H9 (cell line): Measurements from ENCODE around the gene OR52H1. TPM values are rescaled to one million over a fixed set of nuclear protein-coding genes. Genes with fewer than 3 reads are reported as not detected.
"Not testable (repeated sequence)": the region's sequence is repeated elsewhere in the genome, so short reads cannot be mapped to it uniquely, and the experiment has no call there.

ENCODE experiments used
- DNase-seq: peaks from one replicate; pipeline ENCODE4 v3.0.0-alpha.2; 2017
- H2AFZ ChIP-seq: one replicate; pipeline ENCODE4 v1.6.1; 2013; ENCODE audit warnings: mild to moderate bottlenecking, low read length, control low read depth, moderate library complexity
- H2AK5ac ChIP-seq: 2 replicates; pipeline ENCODE4 v1.6.1; 2013; ENCODE audit warnings: low read length, control low read depth, mixed read lengths; ENCODE audit not compliant: insufficient read length
- H2BK120ac ChIP-seq: one replicate; pipeline ENCODE4 v1.6.1; 2013; ENCODE audit warnings: low read depth, mild to moderate bottlenecking, low read length, control low read depth, inconsistent platforms; ENCODE audit not compliant: poor library complexity, severe bottlenecking
- H2BK12ac ChIP-seq: 2 replicates; pipeline ENCODE4 v1.6.1; 2013; ENCODE audit warnings: low read length, control low read depth, mixed read lengths, low read depth; ENCODE audit not compliant: insufficient read length
- H2BK15ac ChIP-seq: 2 replicates; pipeline ENCODE4 v1.6.1; 2013; ENCODE audit warnings: low read depth, low read length, control low read depth
- H2BK20ac ChIP-seq: one replicate; pipeline ENCODE4 v1.6.1; 2013; ENCODE audit warnings: low read depth, mild to moderate bottlenecking, low read length, control low read depth, inconsistent platforms; ENCODE audit not compliant: poor library complexity, severe bottlenecking
- H2BK5ac ChIP-seq: 2 replicates; pipeline ENCODE4 v1.6.1; 2013; ENCODE audit warnings: low read length, control low read depth, mixed read lengths; ENCODE audit not compliant: insufficient read length
- H3K14ac ChIP-seq: 2 replicates; pipeline ENCODE4 v1.6.1; 2013; ENCODE audit warnings: low read length, control low read depth; ENCODE audit not compliant: insufficient read depth
- H3K18ac ChIP-seq: 2 replicates; pipeline ENCODE4 v1.6.1; 2013; ENCODE audit warnings: low read depth, mild to moderate bottlenecking, mixed read lengths, low read length, control low read depth; ENCODE audit not compliant: insufficient read length
- H3K23ac ChIP-seq: 2 replicates; pipeline ENCODE4 v1.6.1; 2013; ENCODE audit warnings: low read length, control low read depth, mixed read lengths, low read depth; ENCODE audit not compliant: insufficient read length
- H3K23me2 ChIP-seq: 2 replicates; pipeline ENCODE4 v1.6.1; 2013; ENCODE audit warnings: low read depth, mild to moderate bottlenecking, mixed read lengths, low read length, control low read depth; ENCODE audit not compliant: insufficient read length, poor library complexity, severe bottlenecking
- H3K27ac ChIP-seq: 2 replicates; pipeline ENCODE4 v1.5.1; 2013; ENCODE audit warnings: low read length, control low read depth, mixed read lengths, low read depth; ENCODE audit not compliant: insufficient read length
- H3K27me3 ChIP-seq: 2 replicates; pipeline ENCODE4 v1.6.1; 2013; ENCODE audit warnings: low read length, control low read depth, inconsistent platforms; ENCODE audit not compliant: insufficient read depth
- H3K4ac ChIP-seq: 2 replicates; pipeline ENCODE4 v1.6.1; 2013; ENCODE audit warnings: low read depth, mild to moderate bottlenecking, control low read depth, inconsistent platforms, low read length, moderate library complexity
- H3K4me1 ChIP-seq: 2 replicates; pipeline ENCODE4 v1.6.1; 2013; ENCODE audit warnings: low read length, control low read depth, inconsistent platforms; ENCODE audit not compliant: insufficient read depth
- H3K4me2 ChIP-seq: 2 replicates; pipeline ENCODE4 v1.6.1; 2013; ENCODE audit warnings: low read length, control low read depth, mixed read lengths; ENCODE audit not compliant: insufficient read length, insufficient read depth
- H3K56ac ChIP-seq: 2 replicates; pipeline ENCODE4 v1.6.1; 2013; ENCODE audit warnings: low read depth, mild to moderate bottlenecking, mixed read lengths, low read length, control low read depth; ENCODE audit not compliant: insufficient read length
- H3K79me1 ChIP-seq: 2 replicates; pipeline ENCODE4 v1.6.1; 2013; ENCODE audit warnings: low read depth, mild to moderate bottlenecking, moderate library complexity, low read length, control low read depth, inconsistent platforms; ENCODE audit not compliant: insufficient read depth, poor library complexity, severe bottlenecking
- H3K79me2 ChIP-seq: 2 replicates; pipeline ENCODE4 v1.6.1; 2013; ENCODE audit warnings: low read length, control low read depth, inconsistent platforms; ENCODE audit not compliant: insufficient read depth
- H3K9ac ChIP-seq: 2 replicates; pipeline ENCODE4 v1.6.1; 2013; ENCODE audit warnings: low read length, control low read depth, mixed read lengths; ENCODE audit not compliant: insufficient read length; ENCODE audit errors: extremely low read depth
- H3K9me3 ChIP-seq: one replicate; pipeline ENCODE4 v1.6.1; 2013; ENCODE audit warnings: low read depth, low read length, inconsistent platforms; ENCODE audit not compliant: control insufficient read depth
- H3T11ph ChIP-seq: one replicate; pipeline ENCODE4 v1.6.1; 2013; ENCODE audit warnings: mild to moderate bottlenecking, low read length, control low read depth, inconsistent platforms
- H4K20me1 ChIP-seq: one replicate; pipeline ENCODE4 v1.6.1; 2013; ENCODE audit not compliant: control insufficient read depth, insufficient read length, insufficient read depth
- H4K5ac ChIP-seq: 2 replicates; pipeline ENCODE4 v1.6.1; 2013; ENCODE audit warnings: low read depth, mild to moderate bottlenecking, mixed read lengths, low read length, control low read depth; ENCODE audit not compliant: insufficient read length
- H4K8ac ChIP-seq: replicated peaks from 2 replicates; pipeline ENCODE4 v1.6.1; 2013; ENCODE audit warnings: low read length, control low read depth, mixed read lengths, low read depth; ENCODE audit not compliant: insufficient read length
- H4K91ac ChIP-seq: 2 replicates; pipeline ENCODE4 v1.6.1; 2013; ENCODE audit warnings: low read depth, mild to moderate bottlenecking, moderate library complexity, mixed read lengths, low read length, control low read depth; ENCODE audit not compliant: insufficient read length
- H3K27ac Mint-ChIP-seq, 3 experiments: 2 replicates in 2 of 3; 3 replicates in 1 of 3; pipeline ENCODE4 v1.8.0; 2020 to 2021; ENCODE audit warnings: mixed read lengths in 3 of 3, mild to moderate bottlenecking in 1 of 3, moderate library complexity in 1 of 3
- H3K27me3 Mint-ChIP-seq: 2 replicates; pipeline ENCODE4 v1.8.0; 2021; ENCODE audit warnings: low read depth, mild to moderate bottlenecking, moderate library complexity, mixed read lengths
- H3K36me3 Mint-ChIP-seq, 3 experiments: 2 replicates in 2 of 3; 3 replicates in 1 of 3; pipeline ENCODE4 v1.8.0; 2020 to 2021; ENCODE audit warnings: low read depth in 3 of 3, mixed read lengths in 3 of 3; ENCODE audit not compliant: insufficient read depth in 1 of 3
- H3K4me1 Mint-ChIP-seq, 2 experiments: 2 replicates each; pipeline ENCODE4 v1.8.0; 2020; ENCODE audit warnings: mixed read lengths in 2 of 2
- H3K4me3 Mint-ChIP-seq, 2 experiments: 2 replicates in 1 of 2; 3 replicates in 1 of 2; pipeline ENCODE4 v1.8.0; 2020 to 2021; ENCODE audit warnings: mild to moderate bottlenecking in 2 of 2, mixed read lengths in 2 of 2, moderate library complexity in 1 of 2
- H3K9me3 Mint-ChIP-seq, 2 experiments: 2 replicates in 1 of 2; 3 replicates in 1 of 2; pipeline ENCODE4 v1.8.0; 2020; ENCODE audit warnings: mild to moderate bottlenecking in 2 of 2, mixed read lengths in 2 of 2, moderate library complexity in 1 of 2
- WGBS: extraction: QIAGEN DNeasy Blood & Tissue Kit; methylation state at CpG from one replicate; pipeline ENCODE4 v1.1.7; 2013; ENCODE audit warnings: missing lambda C conversion rate, low lambda C conversion rate, mixed read lengths; ENCODE audit not compliant: insufficient read length; ENCODE audit errors: extremely low coverage; 5-methylcytosine and 5-hydroxymethylcytosine counted together
- total RNA-seq: library from RNA; stranded (reverse); gene quantifications from 2 replicates; pipeline ENCODE4 v1.2.1, GENCODE V29; 2021
- TF ChIP-seq, protein P1 (sequence below): fragments of 200-600 bp; sonication (generic); conservative IDR thresholded peaks from 3 replicates; pipeline ENCODE4 v1.8.0; 2021; ENCODE audit warnings: antibody characterized with exemption, mild to moderate bottlenecking

The OR52H1 gene
- total RNA-seq, 1 experiment from 2014 or later = not detected

DNA sequence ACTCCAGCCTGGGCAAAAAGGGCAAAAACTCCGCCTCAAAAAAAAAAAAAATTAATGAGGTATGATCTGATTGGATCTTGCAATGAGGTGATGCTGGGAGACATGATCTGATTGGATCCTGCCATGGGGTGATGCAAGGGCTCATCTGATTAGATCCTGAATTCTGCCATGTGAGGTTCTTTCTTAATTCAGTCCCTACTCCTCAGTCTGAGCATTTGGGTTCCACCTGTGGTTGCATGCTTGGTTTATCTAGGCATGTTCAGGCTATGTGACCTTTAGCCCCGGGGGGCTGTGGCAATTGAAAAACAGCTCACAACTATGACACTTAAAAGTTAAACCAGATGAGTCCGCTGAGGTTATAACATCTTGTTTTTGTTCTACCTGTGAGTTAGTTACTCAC is 43.3 kb upstream of the OR52H1 start:
- H3K4me2 ChIP-seq = no peak overlapping the region
- H2AK5ac ChIP-seq = no peak overlapping the region
- Mint-ChIP-seq H3K27ac (no peak overlapping the region), H3K27me3 (no peaks in the 10 kb centered on the region; the same call in 1 of the 2 replicates), H3K4me3 (no peak overlapping the region), H3K4me1 (peaks cover 9 to 14% of the 10 kb centered on the region in 2 experiments), H3K9me3 (peaks cover 5 to 6% of the 10 kb centered on the region in 2 experiments), H3K36me3 (peaks cover 7 to 8% (median 7%) of the 10 kb centered on the region in 3 experiments; a peak in 5 of 7 replicates)
- H3K23me2 ChIP-seq = peaks cover 6% of the 10 kb centered on the region
- no peak overlapping the region for H4K5ac ChIP-seq
- H2BK20ac ChIP-seq = no peak overlapping the region
- no peak overlapping the region for H3T11ph ChIP-seq
- H4K91ac ChIP-seq = no peak overlapping the region
- no peak overlapping the region for H2BK12ac ChIP-seq
- H3K27me3 ChIP-seq = no peaks in the 10 kb centered on the region
- TF ChIP-seq, protein P1, sequence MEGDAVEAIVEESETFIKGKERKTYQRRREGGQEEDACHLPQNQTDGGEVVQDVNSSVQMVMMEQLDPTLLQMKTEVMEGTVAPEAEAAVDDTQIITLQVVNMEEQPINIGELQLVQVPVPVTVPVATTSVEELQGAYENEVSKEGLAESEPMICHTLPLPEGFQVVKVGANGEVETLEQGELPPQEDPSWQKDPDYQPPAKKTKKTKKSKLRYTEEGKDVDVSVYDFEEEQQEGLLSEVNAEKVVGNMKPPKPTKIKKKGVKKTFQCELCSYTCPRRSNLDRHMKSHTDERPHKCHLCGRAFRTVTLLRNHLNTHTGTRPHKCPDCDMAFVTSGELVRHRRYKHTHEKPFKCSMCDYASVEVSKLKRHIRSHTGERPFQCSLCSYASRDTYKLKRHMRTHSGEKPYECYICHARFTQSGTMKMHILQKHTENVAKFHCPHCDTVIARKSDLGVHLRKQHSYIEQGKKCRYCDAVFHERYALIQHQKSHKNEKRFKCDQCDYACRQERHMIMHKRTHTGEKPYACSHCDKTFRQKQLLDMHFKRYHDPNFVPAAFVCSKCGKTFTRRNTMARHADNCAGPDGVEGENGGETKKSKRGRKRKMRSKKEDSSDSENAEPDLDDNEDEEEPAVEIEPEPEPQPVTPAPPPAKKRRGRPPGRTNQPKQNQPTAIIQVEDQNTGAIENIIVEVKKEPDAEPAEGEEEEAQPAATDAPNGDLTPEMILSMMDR = no peak
- no peak overlapping the region for H2BK15ac ChIP-seq
- no peaks in the 10 kb centered on the region for H3K9me3 ChIP-seq
- H3K4ac ChIP-seq = no peak overlapping the region
- no peak overlapping the region for H4K8ac ChIP-seq
- no peak overlapping the region for H3K27ac ChIP-seq
- H2BK120ac ChIP-seq = no peak overlapping the region
- no peak overlapping the region for H2AFZ ChIP-seq
- no peak overlapping the region for H2BK5ac ChIP-seq
- H3K79me2 ChIP-seq = no peaks in the 10 kb centered on the region; the same call in 1 of the 2 replicates
- no CpG with 5 or more reads among the region's 3 CpGs for WGBS
- no peaks in the 10 kb centered on the region for H3K79me1 ChIP-seq
- no peak overlapping the region for H3K14ac ChIP-seq
- H3K23ac ChIP-seq = no peak overlapping the region
- no peak for DNase-seq
- no peak overlapping the region for H3K56ac ChIP-seq
- no peaks in the 10 kb centered on the region for H4K20me1 ChIP-seq
- H3K4me1 ChIP-seq = no peaks in the 10 kb centered on the region
- H3K18ac ChIP-seq = no peak overlapping the region
- no peak overlapping the region for H3K9ac ChIP-seq

DNA sequence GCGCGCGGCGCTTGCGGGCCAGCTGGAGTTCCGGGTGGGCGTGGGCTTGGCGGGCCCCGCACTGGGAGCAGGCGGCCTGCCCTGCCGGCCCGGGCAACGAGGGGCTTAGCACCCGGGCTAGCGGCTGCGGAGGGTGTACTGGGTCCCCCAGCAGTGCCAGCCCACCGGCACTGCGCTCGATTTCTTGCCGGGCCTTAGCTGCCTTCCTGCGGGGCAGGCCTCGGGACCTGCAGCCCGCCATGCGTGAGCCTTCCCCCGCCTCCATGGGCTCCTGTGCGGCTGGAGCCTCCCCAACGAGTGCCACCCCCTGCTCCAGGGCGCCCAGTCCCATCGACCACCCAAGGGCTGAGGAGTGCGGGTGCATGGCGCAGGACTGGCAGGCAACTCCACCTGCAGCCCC is 41.6 kb upstream of the OR52H1 start:
- H2BK15ac ChIP-seq, H3K36me3 Mint-ChIP-seq, H3K4me1 Mint-ChIP-seq, H3K4me3 Mint-ChIP-seq, H3K79me1 ChIP-seq, H4K8ac ChIP-seq, H3K9ac ChIP-seq, H3K4me1 ChIP-seq, H3T11ph ChIP-seq, H3K4ac ChIP-seq, H3K4me2 ChIP-seq, H2AFZ ChIP-seq, H3K18ac ChIP-seq, H3K14ac ChIP-seq, H4K20me1 ChIP-seq, H3K27me3 ChIP-seq, H2AK5ac ChIP-seq, H3K27ac ChIP-seq, H2BK12ac ChIP-seq, DNase-seq, H3K27ac Mint-ChIP-seq, H2BK20ac ChIP-seq, H3K27me3 Mint-ChIP-seq, H2BK120ac ChIP-seq, H3K23ac ChIP-seq, H3K9me3 Mint-ChIP-seq, H3K9me3 ChIP-seq, H3K79me2 ChIP-seq, H2BK5ac ChIP-seq, H3K23me2 ChIP-seq, H4K5ac ChIP-seq, H4K91ac ChIP-seq, H3K56ac ChIP-seq: not testable (repeated sequence)
- no CpG with 5 or more reads among the region's 31 CpGs for WGBS
